ENCODE data around the gene C1orf87.

GRCh38 chr1:60031146-60031545 lies 42.4 kb downstream of the C1orf87 start:
- TF ChIP-seq CTCF (tag by site-specific recombination; IDR thresholded peaks at IDR 0.05): no peak
- TF ChIP-seq ZBTB17 (tag by site-specific recombination; IDR thresholded peaks at IDR 0.05): no peak
- no peak for TF ChIP-seq ZBTB8A (tag by site-specific recombination; IDR thresholded peaks at IDR 0.05)
- no peak for TF ChIP-seq ZNF398 (tag by site-specific recombination; IDR thresholded peaks at IDR 0.05)
- no peak for TF ChIP-seq ZBTB1 (tag by site-specific recombination; IDR thresholded peaks at IDR 0.05)
- no peak for TF ChIP-seq PATZ1 (tag by site-specific recombination; IDR thresholded peaks at IDR 0.05)
- TF ChIP-seq TCF7L2 (IDR thresholded peaks at IDR 0.05; ENCODE audit: borderline replicate concordance, low read depth, low read length): no peak
- TF ChIP-seq SETDB1 (IDR thresholded peaks at IDR 0.05; ENCODE audit: insufficient read length, low read length): no peak
- TF ChIP-seq ZNF639 (tag by site-specific recombination; IDR thresholded peaks at IDR 0.05): no peak
- no peak for TF ChIP-seq ZIC2 (tag by site-specific recombination; IDR thresholded peaks at IDR 0.05)
- no peak for TF ChIP-seq OSR2 (tag by site-specific recombination; IDR thresholded peaks at IDR 0.05)

All from HEK293 (cell line).